AG09309 (cell line): ENCODE data around the gene UNKL.

Source experiments
- DNase-seq: peaks from one replicate; pipeline ENCODE4 v3.0.0-alpha.2; 2010; ENCODE audit warnings: low read depth
- H3K4me3 ChIP-seq: 2 replicates; pipeline ENCODE4 v1.5.1; 2011; ENCODE audit warnings: mild to moderate bottlenecking, low read depth, low read length, moderate library complexity; ENCODE audit not compliant: control insufficient read depth
- CTCF ChIP-seq: IDR thresholded peaks from 2 replicates; pipeline ENCODE4 v1.5.1; 2011; ENCODE audit warnings: mild to moderate bottlenecking, low read depth, low read length, inconsistent platforms; ENCODE audit not compliant: insufficient read depth, control insufficient read depth; ENCODE audit errors: missing control alignments

Gene UNKL

GRCh38 chr16:1362807-1363206, 51.7 kb downstream of the UNKL start:
- TF ChIP-seq CTCF: no peak
- DNase-seq: no peak
- no peak overlapping the region for H3K4me3 ChIP-seq

DNA sequence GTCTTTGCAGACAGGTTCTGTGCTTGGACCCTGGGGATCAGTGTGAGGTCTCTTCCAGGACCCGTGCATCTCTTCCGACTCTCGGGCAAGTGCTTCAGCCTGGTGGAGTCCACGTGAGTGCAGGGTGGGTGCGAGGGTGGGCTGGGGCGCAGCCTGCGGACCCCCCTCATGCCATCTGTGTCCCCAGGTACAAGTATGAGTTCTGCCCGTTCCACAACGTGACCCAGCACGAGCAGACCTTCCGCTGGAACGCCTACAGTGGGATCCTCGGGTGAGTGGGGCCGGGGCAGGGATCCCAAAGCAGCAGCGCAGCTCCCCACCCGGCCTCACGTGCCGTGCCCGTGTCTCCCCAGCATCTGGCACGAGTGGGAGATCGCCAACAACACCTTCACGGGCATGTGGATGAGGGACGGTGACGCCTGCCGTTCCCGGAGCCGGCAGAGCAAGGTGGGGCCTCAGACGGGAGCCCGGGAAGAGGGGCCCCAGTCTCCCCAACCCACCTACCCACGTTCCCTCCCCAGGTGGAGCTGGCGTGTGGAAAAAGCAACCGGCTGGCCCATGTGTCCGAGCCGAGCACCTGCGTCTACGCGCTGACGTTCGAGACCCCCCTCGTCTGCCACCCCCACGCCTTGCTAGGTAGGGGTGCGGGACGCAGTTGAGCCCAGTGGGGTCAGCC, 52.7 kb downstream of the UNKL start:
- TF ChIP-seq CTCF: no peak
- DNase-seq: no peak
- H3K4me3 ChIP-seq: no peak overlapping the region

DNA sequence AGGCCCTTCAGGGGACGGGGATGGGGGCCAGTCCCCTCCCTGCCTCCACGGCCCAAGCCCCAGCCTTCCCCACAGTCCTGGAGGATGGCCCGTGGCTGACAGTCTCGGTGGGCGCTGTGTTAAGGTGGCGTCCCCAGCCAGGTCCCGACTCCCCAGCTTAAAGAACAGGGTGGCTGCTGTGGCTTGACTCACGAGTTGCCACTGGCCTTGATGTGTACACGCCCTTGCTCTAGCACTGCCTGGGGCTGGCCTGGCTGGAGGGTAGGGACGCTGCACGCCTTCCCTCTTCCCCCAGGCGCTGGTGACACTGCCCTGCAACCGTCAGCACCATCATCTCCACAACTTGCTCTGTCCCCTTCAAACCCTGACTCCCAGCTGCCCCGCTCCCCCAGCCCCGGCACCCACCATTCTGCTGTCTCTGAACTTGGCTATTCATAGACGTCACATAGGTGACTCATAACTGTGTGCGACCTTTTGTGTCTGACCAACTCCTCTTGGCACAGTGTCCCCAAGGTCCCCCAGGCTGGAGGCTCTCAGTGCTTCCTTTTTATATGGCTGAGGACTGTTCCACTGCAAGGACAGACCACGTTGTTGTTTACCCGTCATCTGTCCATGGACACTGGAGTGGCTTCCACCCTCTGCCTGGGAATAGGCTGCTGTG, 56.5 kb downstream of the UNKL start:
- no peak for DNase-seq
- no peak overlapping the region for H3K4me3 ChIP-seq
- TF ChIP-seq CTCF: no peak

DNA sequence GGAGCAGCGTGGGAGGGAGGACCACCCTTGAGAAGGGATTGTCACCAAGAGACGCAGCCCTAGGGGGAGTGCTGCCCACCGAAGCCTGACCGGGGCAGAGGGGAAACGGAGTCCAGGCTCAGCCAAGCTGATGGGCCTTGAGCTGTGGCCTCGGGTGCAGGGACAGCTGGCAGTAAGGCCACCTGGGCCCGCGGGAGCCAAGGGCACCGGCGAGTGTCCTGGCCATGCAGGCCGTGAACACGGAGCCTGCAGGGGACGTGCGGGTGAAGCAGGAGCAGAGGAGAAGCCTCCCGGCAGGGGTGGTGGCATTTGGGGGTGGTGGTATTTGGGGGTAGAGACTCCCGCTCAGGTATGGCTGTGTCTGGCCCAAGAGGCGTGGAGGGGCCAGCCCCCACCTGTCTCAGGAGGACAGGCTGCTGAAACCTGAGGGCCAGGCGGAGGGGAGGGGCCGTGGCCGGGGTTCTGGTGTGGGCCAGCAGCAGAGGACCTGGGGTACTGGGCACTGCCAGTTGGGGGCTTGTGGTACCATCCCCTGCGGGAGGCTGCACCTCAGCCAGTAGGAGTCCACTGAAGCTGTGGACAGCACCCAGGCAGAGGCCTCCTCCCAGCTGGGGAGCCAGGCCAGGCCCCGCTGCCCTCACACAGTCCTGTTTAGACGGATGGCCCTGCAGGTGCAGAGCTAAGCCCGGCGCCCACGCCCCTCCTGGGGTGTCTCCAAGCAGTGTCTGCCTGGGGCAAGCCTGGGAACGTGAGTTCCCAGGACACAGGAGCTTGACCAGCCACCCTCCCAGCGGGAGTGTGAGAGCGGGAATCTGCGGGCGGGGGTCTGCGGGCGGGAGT, 58.2 kb downstream of the UNKL start:
- no peak for TF ChIP-seq CTCF
- H3K4me3 ChIP-seq: no peak overlapping the region
- DNase-seq: no peak

- no peak overlapping the region for H3K4me3 ChIP-seq
- no peak for DNase-seq
- no peak for TF ChIP-seq CTCF
These were observed 58.9 kb downstream of the UNKL start for GRCh38 chr16:1355591-1355990.

GRCh38 chr16:1354815-1355540, 59.5 kb downstream of the UNKL start:
- TF ChIP-seq CTCF: no peak
- DNase-seq: no peak
- H3K4me3 ChIP-seq: no peak overlapping the region
